Endodermal cell (in vitro differentiated cells): ENCODE data around the gene SLC6A11. TPM values are rescaled to one million over a fixed set of nuclear protein-coding genes. Genes with fewer than 3 reads are reported as not detected.

Experiments used
- DNase-seq: peaks from one replicate; pipeline ENCODE4 v3.0.0-alpha.2; 2017
- H3K27ac ChIP-seq: 2 replicates; pipeline ENCODE4 v1.5.1; 2013; ENCODE audit warnings: mild to moderate bottlenecking, low read depth, low read length, moderate library complexity
- H3K27me3 ChIP-seq: 2 replicates; pipeline ENCODE4 v1.6.1; 2013; ENCODE audit warnings: mild to moderate bottlenecking, low read length, moderate library complexity; ENCODE audit not compliant: insufficient read depth, control insufficient read depth, poor library complexity, severe bottlenecking
- H3K36me3 ChIP-seq: 2 replicates; pipeline ENCODE4 v1.7.0; 2013; ENCODE audit warnings: mild to moderate bottlenecking, low read length, moderate library complexity; ENCODE audit not compliant: control insufficient read depth, insufficient read depth
- H3K4me1 ChIP-seq: one replicate; pipeline ENCODE4 v1.7.0; 2013; ENCODE audit warnings: low read length; ENCODE audit not compliant: control insufficient read depth, insufficient read depth
- H3K4me3 ChIP-seq: 2 replicates; pipeline ENCODE4 v1.5.1; 2013; ENCODE audit warnings: mild to moderate bottlenecking, low read length, moderate library complexity
- H3K9ac ChIP-seq: 2 replicates; pipeline ENCODE4 v1.6.1; 2013; ENCODE audit warnings: mild to moderate bottlenecking, low read length, moderate library complexity; ENCODE audit not compliant: poor library complexity, severe bottlenecking; ENCODE audit errors: extremely low read depth
- H3K9me3 ChIP-seq: 2 replicates; pipeline ENCODE4 v1.6.1; 2013; ENCODE audit warnings: mild to moderate bottlenecking, low read length, moderate library complexity; ENCODE audit not compliant: control insufficient read depth
- H3K27ac Mint-ChIP-seq: 2 replicates; pipeline ENCODE4 v1.8.0; 2020; ENCODE audit warnings: mixed read lengths
- H3K27me3 Mint-ChIP-seq: 2 replicates; pipeline ENCODE4 v1.8.0; 2021; ENCODE audit warnings: mild to moderate bottlenecking, mixed read lengths; ENCODE audit not compliant: insufficient read depth
- H3K36me3 Mint-ChIP-seq: 2 replicates; pipeline ENCODE4 v1.8.0; 2020; ENCODE audit warnings: low read depth, mixed read lengths
- H3K4me1 Mint-ChIP-seq: 2 replicates; pipeline ENCODE4 v1.8.0; 2020; ENCODE audit warnings: mixed read lengths
- H3K4me3 Mint-ChIP-seq: 2 replicates; pipeline ENCODE4 v1.8.0; 2020; ENCODE audit warnings: mild to moderate bottlenecking, moderate library complexity, mixed read lengths
- H3K9me3 Mint-ChIP-seq: 2 replicates; pipeline ENCODE4 v1.8.0; 2020; ENCODE audit warnings: mild to moderate bottlenecking, mixed read lengths
- CTCF ChIP-seq: fragments of 200-600 bp; sonication (generic); conservative IDR thresholded peaks from 2 replicates; pipeline ENCODE4 v1.5.0; 2021; ENCODE audit warnings: antibody characterized with exemption, mild to moderate bottlenecking
- WGBS, 2 experiments: methylation state at CpG; one replicate each; pipeline versions ENCODE4 v1.1.5 to v1.1.7; 2013; ENCODE audit warnings: missing lambda C conversion rate in 2 of 2, mixed read lengths in 1 of 2; ENCODE audit not compliant: insufficient coverage in 1 of 2, insufficient read length in 1 of 2; 5-methylcytosine and 5-hydroxymethylcytosine counted together
- total RNA-seq, 2 donors: library from RNA; stranded (reverse); fragmentation: NEBNext Ultra II Directional in 1 of 2; extraction: Animal tissue kit (Norgen Biotek cat#: 25700) in 1 of 2; gene quantifications; 2 replicates in 1 of 2; 3 replicates in 1 of 2; pipeline ENCODE4 v1.2.1, GENCODE V29; 2021

Gene SLC6A11
- total RNA-seq, 2 donors from 2014 or later = 0.27 to 0.73 TPM

GRCh38 chr3:10983219-10983916 lies 167.3 kb downstream of the SLC6A11 start:
- Histone ChIP-seq H3K4me1 (no peaks in the 10 kb centered on the region), H3K36me3 (no peaks in the 10 kb centered on the region), H3K9ac (no peak overlapping the region), H3K27me3 (peaks cover 28% of the 10 kb centered on the region), H3K9me3 (no peaks in the 10 kb centered on the region), H3K4me3 (no peak overlapping the region), H3K27ac (no peak overlapping the region)
- H3K27me3 Mint-ChIP-seq = peaks cover 40% of the 10 kb centered on the region
- 28 to 30% methylated on average over 5 to 7 of the region's 7 CpGs for WGBS, 2 experiments
- H3K27ac Mint-ChIP-seq = no peak overlapping the region
- no peak overlapping the region for H3K4me3 Mint-ChIP-seq
- peak; percentile 90 for DNase-seq
- H3K36me3 Mint-ChIP-seq = no peaks in the 10 kb centered on the region
- TF ChIP-seq CTCF = peak; percentile 94
- H3K4me1 Mint-ChIP-seq = peaks cover 37% of the 10 kb centered on the region
- peaks cover 2% of the 10 kb centered on the region for H3K9me3 Mint-ChIP-seq

GRCh38 chr3:10984371-10984896 lies 168.4 kb downstream of the SLC6A11 start:
- Mint-ChIP-seq H3K4me1 (peaks cover 43% of the 10 kb centered on the region), H3K27me3 (peaks cover 38% of the 10 kb centered on the region), H3K9me3 (peaks cover 2% of the 10 kb centered on the region), H3K36me3 (no peaks in the 10 kb centered on the region), H3K27ac (no peak overlapping the region), H3K4me3 (no peak overlapping the region)
- TF ChIP-seq CTCF = no peak
- no peaks in the 10 kb centered on the region for H3K36me3 ChIP-seq
- no peaks in the 10 kb centered on the region for H3K4me1 ChIP-seq
- WGBS, 2 experiments = 93 to 100% methylated on average over 1 of the region's 1 CpG
- H3K27ac ChIP-seq = no peak overlapping the region
- no peaks in the 10 kb centered on the region for H3K9me3 ChIP-seq
- no peak overlapping the region for H3K9ac ChIP-seq
- no peak for DNase-seq
- no peak overlapping the region for H3K4me3 ChIP-seq
- H3K27me3 ChIP-seq = peaks cover 28% of the 10 kb centered on the region

- DNase-seq = no peak
- no peak overlapping the region for H3K27ac Mint-ChIP-seq
- H3K36me3 Mint-ChIP-seq = no peaks in the 10 kb centered on the region
- WGBS, 2 experiments = 50 to 56% methylated on average over 1 of the region's 1 CpG
- Histone ChIP-seq H3K27me3 (peaks cover 28% of the 10 kb centered on the region), H3K9me3 (no peaks in the 10 kb centered on the region), H3K9ac (no peak overlapping the region), H3K36me3 (no peaks in the 10 kb centered on the region), H3K4me1 (no peaks in the 10 kb centered on the region), H3K4me3 (no peak overlapping the region), H3K27ac (no peak overlapping the region)
- H3K4me3 Mint-ChIP-seq = no peak overlapping the region
- peaks cover 2% of the 10 kb centered on the region for H3K9me3 Mint-ChIP-seq
- no peak for TF ChIP-seq CTCF
- H3K4me1 Mint-ChIP-seq = peaks cover 49% of the 10 kb centered on the region
- H3K27me3 Mint-ChIP-seq = peaks cover 36% of the 10 kb centered on the region
Measured at GRCh38 chr3:10985181-10985580, 169.2 kb downstream of the SLC6A11 start.
